ENCODE measurements around the gene CPEB2. TPM values are rescaled to one million over a fixed set of nuclear protein-coding genes. Genes with fewer than 3 reads are reported as not detected.

The CPEB2 gene
- total RNA-seq, 1 donor: 45.6 TPM

- no peak overlapping the region for H3K4me3 ChIP-seq (ENCODE audit: low read depth, low read length)
- DNase-seq (ENCODE audit: low read depth): no peak
- no peak for TF ChIP-seq CTCF (IDR thresholded peaks at IDR 0.05; ENCODE audit: insufficient read depth, low read length)
Observed at GRCh38 chr4:15018361-15018760, 16.1 kb downstream of the CPEB2 start.

- no peak for TF ChIP-seq CTCF (IDR thresholded peaks at IDR 0.05; ENCODE audit: insufficient read depth, low read length)
- no peak overlapping the region for H3K4me3 ChIP-seq (ENCODE audit: low read depth, low read length)
- no peak for DNase-seq (ENCODE audit: low read depth)
Observed at GRCh38 chr4:15020502-15021286, 18.4 kb downstream of the CPEB2 start.

- TF ChIP-seq CTCF (IDR thresholded peaks at IDR 0.05; ENCODE audit: insufficient read depth, low read length): no peak
- no peak for DNase-seq (ENCODE audit: low read depth)
- H3K4me3 ChIP-seq (ENCODE audit: low read depth, low read length): no peak overlapping the region
Observed at GRCh38 chr4:15021311-15021710, 19.0 kb downstream of the CPEB2 start.

GRCh38 chr4:15021946-15022345 is 19.7 kb downstream of the CPEB2 start:
- no peak for TF ChIP-seq CTCF (IDR thresholded peaks at IDR 0.05; ENCODE audit: insufficient read depth, low read length)
- H3K4me3 ChIP-seq (ENCODE audit: low read depth, low read length): no peak overlapping the region
- no peak for DNase-seq (ENCODE audit: low read depth)

- TF ChIP-seq CTCF (IDR thresholded peaks at IDR 0.05; ENCODE audit: insufficient read depth, low read length): no peak
- DNase-seq (ENCODE audit: low read depth): peak; percentile 41
- no peak overlapping the region for H3K4me3 ChIP-seq (ENCODE audit: low read depth, low read length)
Observed at GRCh38 chr4:15024386-15024785, 22.1 kb downstream of the CPEB2 start.

GRCh38 chr4:15025693-15026092 is 23.4 kb downstream of the CPEB2 start:
- DNase-seq (ENCODE audit: low read depth): no peak
- no peak for TF ChIP-seq CTCF (IDR thresholded peaks at IDR 0.05; ENCODE audit: insufficient read depth, low read length)
- H3K4me3 ChIP-seq (ENCODE audit: low read depth, low read length): no peak overlapping the region

Data from fibroblast of the aortic adventitia (primary cell).